A673 (cell line): ENCODE measurements around the gene SKIC3.

Experiments used
- CTCF ChIP-seq: fragments of 300-800, 200-600 bp; sonication (generic); conservative IDR thresholded peaks from 2 replicates; pipeline ENCODE4 v1.5.1; 2017; ENCODE audit warnings: low read depth, mild to moderate bottlenecking, antibody characterized with exemption, low read length, moderate library complexity, mixed read lengths
- EZH2 ChIP-seq: fragments of 200-600 bp; sonication (generic); IDR thresholded peaks from 2 replicates; pipeline ENCODE4 v1.6.1; 2017; ENCODE audit warnings: borderline replicate concordance, low read depth, mild to moderate bottlenecking, mixed read lengths, antibody characterized with exemption, low read length; ENCODE audit not compliant: poor library complexity, severe bottlenecking

- no peak for TF ChIP-seq CTCF
- no peak for TF ChIP-seq EZH2
These were observed 21.0 kb downstream of the SKIC3 start for GRCh38 chr5:95533761-95534160.
